PC-3 (cell line): ENCODE data around the gene ZNF837.
"Not testable (repeated sequence)": the region's sequence is repeated elsewhere in the genome, so short reads cannot be mapped to it uniquely, and the experiment has no call there.

Source experiments
- CTCF ChIP-seq: fragments of 300-600 bp; sonication (generic); conservative IDR thresholded peaks from 2 replicates; pipeline ENCODE4 v1.5.1; 2017; ENCODE audit warnings: antibody characterized with exemption, low read depth, mild to moderate bottlenecking, low read length
- EZH2 ChIP-seq: fragments of 300-600 bp; sonication (generic); IDR thresholded peaks from one replicate; pipeline ENCODE4 v1.6.1; 2017; ENCODE audit warnings: antibody characterized with exemption, mild to moderate bottlenecking, low read length; ENCODE audit not compliant: unreplicated experiment
- EZH2phosphoT487 ChIP-seq: fragments of 300-600 bp; sonication (generic); IDR thresholded peaks from 2 replicates; pipeline ENCODE4 v1.6.1; 2018; ENCODE audit warnings: mild to moderate bottlenecking, antibody characterized with exemption, low read length, borderline replicate concordance

- not testable (repeated sequence) for TF ChIP-seq CTCF, EZH2phosphoT487, EZH2
These were observed 23.2 kb upstream of the ZNF837 start for GRCh38 chr19:58403920-58404478.
